ENCODE measurements around the gene NFIA.

DNA sequence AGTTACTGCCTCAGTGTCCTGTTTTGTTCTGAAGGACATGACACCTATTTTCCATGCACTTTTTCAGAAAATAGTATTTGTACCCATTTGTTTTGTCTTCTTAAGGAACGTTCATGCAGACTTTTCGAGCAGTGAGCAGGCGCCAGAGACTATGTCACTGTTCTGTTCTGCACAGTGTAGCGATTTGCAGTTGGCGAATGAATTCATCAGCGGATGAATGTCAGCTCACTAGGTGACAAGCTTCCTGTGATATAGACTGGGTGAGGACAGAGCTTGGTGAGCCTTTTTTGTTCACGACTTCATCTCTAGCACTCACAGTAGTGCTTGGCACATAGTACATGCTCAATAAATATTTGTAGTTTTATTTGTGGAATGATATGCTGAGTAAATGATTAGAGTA lies 177.8 kb downstream of the NFIA start:
- TF ChIP-seq, protein P1, sequence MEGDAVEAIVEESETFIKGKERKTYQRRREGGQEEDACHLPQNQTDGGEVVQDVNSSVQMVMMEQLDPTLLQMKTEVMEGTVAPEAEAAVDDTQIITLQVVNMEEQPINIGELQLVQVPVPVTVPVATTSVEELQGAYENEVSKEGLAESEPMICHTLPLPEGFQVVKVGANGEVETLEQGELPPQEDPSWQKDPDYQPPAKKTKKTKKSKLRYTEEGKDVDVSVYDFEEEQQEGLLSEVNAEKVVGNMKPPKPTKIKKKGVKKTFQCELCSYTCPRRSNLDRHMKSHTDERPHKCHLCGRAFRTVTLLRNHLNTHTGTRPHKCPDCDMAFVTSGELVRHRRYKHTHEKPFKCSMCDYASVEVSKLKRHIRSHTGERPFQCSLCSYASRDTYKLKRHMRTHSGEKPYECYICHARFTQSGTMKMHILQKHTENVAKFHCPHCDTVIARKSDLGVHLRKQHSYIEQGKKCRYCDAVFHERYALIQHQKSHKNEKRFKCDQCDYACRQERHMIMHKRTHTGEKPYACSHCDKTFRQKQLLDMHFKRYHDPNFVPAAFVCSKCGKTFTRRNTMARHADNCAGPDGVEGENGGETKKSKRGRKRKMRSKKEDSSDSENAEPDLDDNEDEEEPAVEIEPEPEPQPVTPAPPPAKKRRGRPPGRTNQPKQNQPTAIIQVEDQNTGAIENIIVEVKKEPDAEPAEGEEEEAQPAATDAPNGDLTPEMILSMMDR (IDR thresholded peaks at IDR 0.05) = no peak
- no peak for TF ChIP-seq POLR2A (IDR thresholded peaks at IDR 0.05)

Measured in prostate gland (tissue), 2 donors.